ENCODE data around the gene KIF2C. TPM values are rescaled to one million over a fixed set of nuclear protein-coding genes. Genes with fewer than 3 reads are reported as not detected.

The KIF2C gene
- total RNA-seq, 1 donor from 2014 or later, result 1.6 TPM

- Histone ChIP-seq H3K27me3 (ENCODE audit: low read depth) (peaks cover 7% of the 10 kb centered on the region), H3K4me1 (peaks cover 7% of the 10 kb centered on the region), H3K4me3 (no peak overlapping the region), H3K36me3 (no peaks in the 10 kb centered on the region), H3K9me3 (replicated peaks) (no peaks in the 10 kb centered on the region), H3K27ac (replicated peaks) (no peak overlapping the region)
- DNase-seq, result no peak
- no peak for TF ChIP-seq CTCF (IDR thresholded peaks at IDR 0.05; ENCODE audit: borderline replicate concordance)
- intact Hi-C loops (cut with micrococcal nuclease), result no loop called here
Measured at GRCh38 chr1:44719318-44719717, 20.3 kb upstream of the KIF2C start.

- no peak for DNase-seq
- Histone ChIP-seq H3K36me3 (no peaks in the 10 kb centered on the region), H3K4me3 (no peak overlapping the region), H3K9me3 (replicated peaks) (no peaks in the 10 kb centered on the region), H3K27me3 (ENCODE audit: low read depth) (peaks cover 17% of the 10 kb centered on the region), H3K4me1 (no peaks in the 10 kb centered on the region), H3K27ac (replicated peaks) (no peak overlapping the region)
- TF ChIP-seq CTCF (IDR thresholded peaks at IDR 0.05; ENCODE audit: borderline replicate concordance), result no peak
- intact Hi-C loops (cut with micrococcal nuclease), result no loop called here
Measured at GRCh38 chr1:44720281-44720680, 19.4 kb upstream of the KIF2C start.

- Histone ChIP-seq H3K4me1 (no peaks in the 10 kb centered on the region), H3K4me3 (no peak overlapping the region), H3K36me3 (no peaks in the 10 kb centered on the region), H3K27ac (replicated peaks) (peak overlapping the region; percentile 9), H3K9me3 (replicated peaks) (no peaks in the 10 kb centered on the region), H3K27me3 (ENCODE audit: low read depth) (peaks cover 20% of the 10 kb centered on the region)
- peak; percentile 23 for DNase-seq
- intact Hi-C loops (cut with micrococcal nuclease), result no loop called here
- TF ChIP-seq CTCF (IDR thresholded peaks at IDR 0.05; ENCODE audit: borderline replicate concordance), result no peak
Measured at GRCh38 chr1:44721485-44722361, 17.9 kb upstream of the KIF2C start.

GRCh38 chr1:44723064-44723463, 16.6 kb upstream of the KIF2C start:
- no peaks in the 10 kb centered on the region for H3K4me1 ChIP-seq
- H3K4me3 ChIP-seq, result no peak overlapping the region
- H3K36me3 ChIP-seq, result no peaks in the 10 kb centered on the region
- intact Hi-C loops (cut with micrococcal nuclease), result no loop called here
- no peaks in the 10 kb centered on the region for H3K9me3 ChIP-seq (replicated peaks)
- no peak for DNase-seq
- no peak overlapping the region for H3K27ac ChIP-seq (replicated peaks)
- peaks cover 20% of the 10 kb centered on the region for H3K27me3 ChIP-seq (ENCODE audit: low read depth)
- no peak for TF ChIP-seq CTCF (IDR thresholded peaks at IDR 0.05; ENCODE audit: borderline replicate concordance)

GRCh38 chr1:44723496-44724295, 15.9 kb upstream of the KIF2C start:
- Histone ChIP-seq H3K36me3 (no peaks in the 10 kb centered on the region), H3K27me3 (ENCODE audit: low read depth) (peaks cover 20% of the 10 kb centered on the region), H3K4me3 (no peak overlapping the region), H3K27ac (replicated peaks) (no peak overlapping the region), H3K9me3 (replicated peaks) (no peaks in the 10 kb centered on the region), H3K4me1 (no peaks in the 10 kb centered on the region)
- DNase-seq, result peak; percentile 29
- intact Hi-C loops (cut with micrococcal nuclease), result no loop called here
- no peak for TF ChIP-seq CTCF (IDR thresholded peaks at IDR 0.05; ENCODE audit: borderline replicate concordance)

All from left ventricle myocardium inferior (tissue), 1 donor.